Measurements from ENCODE around the gene ADGRB3.
"Not testable (repeated sequence)": the region's sequence is repeated elsewhere in the genome, so short reads cannot be mapped to it uniquely, and the experiment has no call there.

ADGRB3 gene

GRCh38 chr6:68650142-68650541 is 15.1 kb downstream of the ADGRB3 start:
- no peak for DNase-seq (ENCODE audit: low spot score)

GRCh38 chr6:68651011-68651985 is 16.2 kb downstream of the ADGRB3 start:
- no peak for DNase-seq (ENCODE audit: low spot score)

DNA sequence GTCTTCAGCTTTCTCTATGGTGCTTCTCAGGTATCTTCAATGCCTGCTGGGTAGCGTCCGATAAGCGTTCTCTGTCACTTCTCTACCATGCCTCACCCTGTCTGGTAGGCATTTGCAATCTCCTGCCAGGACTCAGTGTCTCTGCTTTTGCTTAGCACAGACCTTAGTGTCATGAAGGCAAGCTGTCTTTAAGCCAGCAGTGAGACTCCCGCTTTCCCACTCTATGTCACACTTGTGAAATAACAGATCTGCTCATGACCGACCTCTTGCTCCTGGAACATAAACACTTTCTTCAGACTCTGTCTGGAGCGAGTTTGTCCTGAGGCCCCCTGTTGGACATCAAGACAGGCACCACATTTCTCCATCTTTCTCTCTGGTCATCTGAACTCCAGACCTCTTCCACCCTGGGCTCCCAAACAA is 17.0 kb downstream of the ADGRB3 start:
- DNase-seq (ENCODE audit: low spot score): no peak

GRCh38 chr6:68653074-68653705 is 18.1 kb downstream of the ADGRB3 start:
- no peak for DNase-seq (ENCODE audit: low spot score)

DNA sequence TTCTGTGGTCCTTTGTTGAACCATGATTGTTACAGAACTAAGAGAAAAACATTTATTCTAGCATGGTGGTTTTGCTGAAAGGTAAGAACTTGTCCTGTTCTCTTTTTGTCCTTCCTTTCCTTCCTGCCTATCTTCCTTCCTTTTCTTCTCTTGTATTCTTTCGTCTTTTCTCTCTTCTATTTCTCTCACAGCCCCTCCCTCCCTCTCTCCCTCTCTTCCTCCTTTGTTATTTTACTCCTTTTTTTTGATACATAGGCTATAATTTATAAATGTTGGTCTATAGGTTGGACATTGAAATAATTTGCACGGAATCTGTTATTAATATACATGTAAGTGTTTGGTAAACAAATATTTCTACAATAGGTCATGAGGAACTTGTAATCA is 18.6 kb downstream of the ADGRB3 start:
- DNase-seq (ENCODE audit: low spot score): no peak

- DNase-seq (ENCODE audit: low spot score): no peak
Observed at GRCh38 chr6:68654134-68654533, 19.1 kb downstream of the ADGRB3 start.

GRCh38 chr6:68655028-68655427 is 19.9 kb downstream of the ADGRB3 start:
- DNase-seq (ENCODE audit: low spot score): no peak

DNA sequence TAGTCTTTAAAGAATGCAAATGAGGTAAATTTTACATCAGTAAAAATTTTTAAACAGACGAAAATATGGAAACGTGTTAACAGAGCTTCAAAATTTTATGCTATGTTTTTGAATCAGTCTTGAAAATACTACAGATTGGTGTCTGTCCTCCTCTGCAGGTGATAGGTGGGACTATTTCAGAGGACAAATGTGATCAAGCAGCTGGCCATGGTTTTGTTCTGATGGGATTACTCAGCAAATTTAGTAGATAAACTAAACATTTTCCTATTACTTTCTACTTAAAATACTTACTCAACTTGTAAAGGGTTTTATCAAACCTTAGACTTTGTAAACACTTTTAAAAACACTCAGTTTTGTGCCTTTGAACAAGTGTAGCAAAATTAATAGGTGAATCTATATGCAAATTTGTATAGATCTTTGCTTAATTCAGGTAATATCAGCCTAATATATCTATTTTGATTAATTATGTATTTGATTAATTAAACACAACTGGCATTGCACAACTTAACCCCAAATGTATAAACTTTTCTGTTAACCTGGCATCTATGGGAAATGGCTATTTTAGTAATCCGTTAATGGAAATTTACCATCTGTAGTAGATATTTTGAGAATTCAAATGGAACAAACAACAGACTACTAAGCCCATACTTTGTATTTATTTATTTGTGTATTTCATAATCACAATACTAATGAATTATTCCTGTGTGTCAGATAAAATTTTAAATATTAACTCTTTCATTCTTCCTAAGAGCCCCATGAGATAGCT is 22.5 kb downstream of the ADGRB3 start:
- DNase-seq (ENCODE audit: low spot score): no peak

- no peak for DNase-seq (ENCODE audit: low spot score)
Observed at GRCh38 chr6:68658338-68658737, 23.3 kb downstream of the ADGRB3 start.

- DNase-seq (ENCODE audit: low spot score): no peak
Observed at GRCh38 chr6:68673255-68673654, 38.2 kb downstream of the ADGRB3 start.

GRCh38 chr6:68675548-68675947 is 40.5 kb downstream of the ADGRB3 start:
- DNase-seq (ENCODE audit: low spot score): no peak

DNA sequence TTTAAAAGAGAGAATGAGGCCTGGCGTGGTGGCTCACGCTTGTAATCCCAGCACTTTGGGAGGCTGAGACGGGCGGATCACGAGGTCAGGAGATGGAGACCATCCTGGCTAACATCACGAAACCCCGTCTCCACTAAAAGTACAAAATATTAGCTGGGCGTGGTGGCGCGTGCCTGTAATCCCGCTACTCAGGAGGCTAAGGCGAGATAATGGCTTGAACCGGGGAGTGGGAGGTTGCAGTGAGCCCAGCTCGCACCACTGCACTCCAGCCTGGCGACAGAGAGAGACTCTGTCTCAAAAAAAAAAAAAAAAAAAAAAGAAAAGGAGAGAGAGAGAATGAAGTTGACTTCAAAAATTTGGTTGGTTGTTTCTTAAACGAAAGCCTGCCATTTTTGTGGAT is 41.0 kb downstream of the ADGRB3 start:
- not testable (repeated sequence) for DNase-seq (ENCODE audit: low spot score)

DNA sequence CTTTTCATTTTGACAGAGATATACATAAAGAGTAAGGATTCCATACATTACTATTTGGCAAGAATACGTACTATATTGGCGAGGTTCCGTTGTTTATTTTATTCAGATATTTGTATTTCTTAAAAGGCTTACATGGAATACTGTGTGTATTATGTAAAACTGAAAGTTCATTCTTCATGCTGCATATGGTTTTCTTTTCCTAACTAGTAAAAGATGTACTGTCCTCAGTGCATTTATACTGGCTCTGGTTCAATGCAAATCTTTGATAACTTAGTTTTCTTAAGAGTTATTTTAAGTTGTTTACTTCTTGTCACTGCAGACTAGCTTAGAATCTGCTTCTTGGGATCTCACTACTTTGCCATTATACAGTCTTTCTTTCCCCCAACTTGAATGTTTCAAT is 42.0 kb downstream of the ADGRB3 start:
- DNase-seq (ENCODE audit: low spot score): no peak

GRCh38 chr6:68679399-68679798 is 44.3 kb downstream of the ADGRB3 start:
- no peak for DNase-seq (ENCODE audit: low spot score)

DNA sequence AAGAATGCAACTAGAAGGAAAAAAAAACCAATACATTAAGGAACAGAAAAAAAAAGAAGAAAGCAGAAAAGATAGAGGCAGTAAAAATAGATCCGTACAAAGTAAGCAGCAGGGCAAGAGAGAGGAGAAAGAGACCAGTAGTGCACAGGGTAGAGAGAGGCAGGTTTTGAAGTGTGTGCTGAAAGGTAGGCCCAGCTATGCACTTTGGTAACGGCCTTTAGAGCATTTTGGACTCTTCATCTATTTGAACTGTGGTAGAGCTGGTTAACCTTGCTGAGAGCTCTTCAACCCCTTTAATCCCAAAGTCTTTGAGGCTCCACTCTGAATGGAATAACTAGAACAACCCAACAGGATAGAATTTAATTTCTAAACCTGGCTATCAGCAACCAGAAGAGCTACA is 45.2 kb downstream of the ADGRB3 start:
- DNase-seq (ENCODE audit: low spot score): no peak

- DNase-seq (ENCODE audit: low spot score): no peak
Observed at GRCh38 chr6:68689910-68690309, 54.8 kb downstream of the ADGRB3 start.

DNA sequence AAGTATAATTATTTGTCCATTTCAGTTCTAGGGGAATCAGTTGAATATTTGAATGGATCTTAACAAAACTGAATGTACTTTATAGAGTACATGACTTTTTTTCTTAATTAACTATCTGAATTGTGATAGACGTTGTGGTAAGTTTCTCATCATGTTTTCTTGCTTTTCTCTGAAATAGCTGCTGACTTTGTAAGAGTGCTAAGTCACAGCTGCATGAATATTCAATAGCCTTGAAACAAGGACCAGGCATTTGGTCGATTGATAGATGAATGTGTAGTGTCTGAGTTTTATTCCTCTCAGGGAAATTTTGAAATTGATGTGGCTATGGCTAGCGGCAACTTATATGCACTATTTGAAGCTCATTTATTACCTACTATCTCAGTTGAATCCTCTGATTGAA is 56.0 kb downstream of the ADGRB3 start:
- no peak for DNase-seq (ENCODE audit: low spot score)

- DNase-seq (ENCODE audit: low spot score): no peak
Observed at GRCh38 chr6:68693271-68693670, 58.2 kb downstream of the ADGRB3 start.

- no peak for DNase-seq (ENCODE audit: low spot score)
Observed at GRCh38 chr6:68695403-68695802, 60.3 kb downstream of the ADGRB3 start.

- no peak for DNase-seq (ENCODE audit: low spot score)
Observed at GRCh38 chr6:68695838-68696237, 60.8 kb downstream of the ADGRB3 start.

DNA sequence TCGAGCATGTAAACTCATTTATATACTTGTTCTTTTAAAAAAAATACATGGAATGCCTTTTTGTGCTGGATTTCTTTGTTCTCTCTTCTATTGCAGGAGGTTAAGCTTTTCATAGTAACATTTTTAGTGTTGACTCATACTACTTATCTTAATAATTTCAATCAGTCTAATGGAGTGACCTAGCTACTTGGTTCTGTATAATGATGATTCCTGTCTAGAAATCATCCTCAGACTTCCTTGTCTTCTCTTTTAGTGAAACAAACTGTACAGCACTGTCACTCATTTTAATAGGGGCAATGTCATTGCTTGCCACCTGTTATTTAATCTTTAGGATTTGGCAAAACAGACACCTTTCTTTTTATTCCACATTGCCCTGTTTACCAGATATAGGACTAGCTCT is 62.3 kb downstream of the ADGRB3 start:
- DNase-seq (ENCODE audit: low spot score): no peak

DNA sequence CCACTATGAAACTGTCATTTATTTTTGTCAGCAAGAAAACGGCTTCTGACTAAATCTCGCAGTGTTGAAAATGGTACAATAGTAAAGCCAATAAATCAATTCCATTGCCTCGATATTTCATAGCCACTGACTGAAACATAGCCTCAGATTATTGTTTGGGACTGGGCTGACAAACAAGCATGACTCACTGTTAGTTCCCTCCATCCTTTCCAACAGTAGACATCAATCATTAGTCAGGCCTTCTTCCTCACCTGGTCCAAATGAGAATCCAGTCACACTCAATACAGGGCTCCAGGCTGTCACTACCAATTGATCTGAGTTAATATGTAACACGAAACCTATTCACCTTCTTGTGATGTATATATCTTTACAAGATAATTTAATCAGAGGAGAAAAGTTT is 66.1 kb downstream of the ADGRB3 start:
- no peak for DNase-seq (ENCODE audit: low spot score)

GRCh38 chr6:68704485-68704884 is 69.4 kb downstream of the ADGRB3 start:
- no peak for DNase-seq (ENCODE audit: low spot score)

All from hematopoietic multipotent progenitor cell treated with erythropoietin and hydrocortisone succinate and interleukin-3 and kit ligand, for 17 days (in vitro differentiated cells).